HG03558 (cell line): ENCODE data around the gene LYL1.

ENCODE experiments used
- ATAC-seq: cut with Tn5 transposase; IDR thresholded peaks from one replicate; pipeline ENCODE4 v1.9.1; 2021; ENCODE audit warnings: moderate number of reproducible peaks; ENCODE audit not compliant: unreplicated experiment; ENCODE audit errors: extremely low read depth

Gene LYL1

GRCh38 chr19:13094771-13095392 is 7.8 kb downstream of the LYL1 start:
- ATAC-seq = no peak

GRCh38 chr19:13094106-13094504 is 8.6 kb downstream of the LYL1 start:
- ATAC-seq = no peak

DNA sequence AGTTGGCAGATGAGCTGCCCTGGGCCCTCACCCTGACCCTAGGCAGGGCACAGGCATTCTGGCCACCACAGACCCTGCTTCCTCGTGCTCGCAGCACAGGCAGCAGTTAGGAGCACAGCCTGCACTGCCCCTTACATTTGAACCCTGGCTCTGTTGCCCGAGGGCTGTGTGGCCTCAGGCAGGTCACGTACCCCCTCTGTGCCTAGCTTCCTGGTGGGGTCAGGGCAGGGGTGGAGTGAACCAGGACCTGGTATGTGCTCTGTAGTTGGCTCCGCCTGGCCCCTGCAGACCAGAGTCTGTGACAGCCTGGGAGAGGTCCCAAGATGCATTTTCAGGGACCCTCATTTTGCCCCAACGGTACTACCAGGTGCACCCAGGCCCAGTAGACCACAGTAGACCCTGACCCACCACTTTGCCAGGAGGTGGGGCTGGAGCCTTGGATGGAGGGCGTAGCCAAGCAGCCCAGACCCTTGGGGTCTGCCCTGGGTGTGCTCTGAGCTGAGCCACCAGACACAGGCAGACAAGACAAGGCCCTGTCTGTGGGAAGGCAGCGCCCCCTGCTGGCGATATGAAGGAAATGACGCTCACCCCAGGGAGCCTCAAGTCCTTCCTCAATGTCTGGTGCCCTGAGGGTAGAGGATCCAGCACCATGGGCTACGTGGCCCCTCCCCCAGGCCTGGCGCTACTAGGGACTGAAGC is 9.1 kb downstream of the LYL1 start:
- ATAC-seq = no peak

GRCh38 chr19:13092606-13093235 is 9.9 kb downstream of the LYL1 start:
- ATAC-seq = no peak

- ATAC-seq = no peak
Observed at GRCh38 chr19:13092158-13092543, 10.5 kb downstream of the LYL1 start.

DNA sequence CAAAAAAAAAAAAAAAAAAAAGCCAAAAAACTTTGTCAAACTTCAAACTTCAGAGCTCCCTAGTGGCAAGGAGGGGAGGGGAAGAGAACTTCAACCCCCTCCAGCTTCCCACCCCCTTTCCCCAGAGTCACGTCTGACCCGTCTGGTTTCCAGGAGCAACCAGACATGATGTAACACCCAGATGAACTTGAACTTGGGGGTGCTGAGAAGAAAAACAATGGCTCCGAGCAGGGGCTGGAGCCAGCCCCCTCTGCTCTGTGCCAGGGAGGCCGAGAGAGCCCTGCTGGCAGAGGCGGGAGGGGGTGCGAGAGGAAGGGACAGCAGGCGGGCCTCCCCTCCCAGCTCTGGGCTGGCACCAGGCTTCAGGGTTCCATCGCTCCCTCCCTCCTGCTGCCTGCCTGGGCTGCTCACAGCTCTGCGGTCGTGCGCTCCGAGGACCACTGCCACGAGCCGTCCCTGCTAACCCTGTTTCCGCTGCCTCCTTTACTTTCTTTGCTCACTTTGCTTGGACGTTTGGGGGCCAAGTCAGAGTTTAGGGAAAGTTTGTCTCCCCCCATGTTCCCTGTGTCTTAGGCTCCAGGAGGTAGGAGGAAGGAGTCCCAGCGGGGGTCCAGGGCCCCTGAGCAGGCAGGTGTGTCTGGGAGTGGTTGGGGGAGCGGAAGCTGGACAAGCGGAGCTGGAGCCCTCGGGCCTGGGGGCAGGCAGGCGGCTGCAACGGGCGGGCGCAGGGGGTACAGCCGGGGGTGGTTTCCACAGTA is 11.1 kb downstream of the LYL1 start:
- ATAC-seq = no peak

GRCh38 chr19:13090511-13091231 is 12.0 kb downstream of the LYL1 start:
- no peak for ATAC-seq

- ATAC-seq = no peak
Observed at GRCh38 chr19:13089857-13090507, 12.7 kb downstream of the LYL1 start.

- no peak for ATAC-seq
Observed at GRCh38 chr19:13089139-13089856, 13.4 kb downstream of the LYL1 start.

DNA sequence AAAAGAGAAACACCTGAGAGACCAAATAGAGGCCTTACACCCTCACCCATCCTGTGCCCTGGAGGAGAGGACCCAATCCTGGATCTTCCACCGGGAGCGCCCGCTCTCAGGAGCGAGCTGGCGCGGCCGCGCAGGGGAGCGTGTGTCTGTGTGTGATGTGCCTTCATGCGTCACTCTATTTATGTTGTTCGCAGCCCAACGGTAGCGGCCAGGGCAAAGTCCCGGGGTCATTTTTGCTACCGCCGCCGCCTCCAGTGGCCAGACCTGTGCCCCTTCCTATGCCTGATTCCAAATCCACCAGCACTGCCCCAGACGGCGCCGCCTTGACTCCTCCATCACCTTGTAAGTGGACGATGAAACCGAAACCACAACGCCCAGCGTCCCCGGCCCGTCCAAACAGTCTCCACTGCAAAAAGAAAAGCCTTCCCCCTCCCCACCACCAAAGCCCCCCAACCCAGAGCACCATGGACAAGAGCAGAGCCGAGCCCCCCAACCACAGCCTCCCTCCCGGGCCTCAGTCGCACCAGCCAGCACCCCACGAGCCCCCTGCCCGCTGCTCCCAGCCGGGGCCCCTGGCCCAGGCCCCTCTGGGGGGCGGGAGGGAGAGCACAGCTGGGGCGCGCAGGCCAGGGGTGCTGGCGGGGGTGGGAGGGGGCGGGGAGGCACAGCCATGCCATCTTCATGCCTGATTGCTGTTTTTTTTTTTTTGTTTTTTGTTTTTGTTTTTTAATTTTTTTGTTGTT is 14.7 kb downstream of the LYL1 start:
- no peak for ATAC-seq

DNA sequence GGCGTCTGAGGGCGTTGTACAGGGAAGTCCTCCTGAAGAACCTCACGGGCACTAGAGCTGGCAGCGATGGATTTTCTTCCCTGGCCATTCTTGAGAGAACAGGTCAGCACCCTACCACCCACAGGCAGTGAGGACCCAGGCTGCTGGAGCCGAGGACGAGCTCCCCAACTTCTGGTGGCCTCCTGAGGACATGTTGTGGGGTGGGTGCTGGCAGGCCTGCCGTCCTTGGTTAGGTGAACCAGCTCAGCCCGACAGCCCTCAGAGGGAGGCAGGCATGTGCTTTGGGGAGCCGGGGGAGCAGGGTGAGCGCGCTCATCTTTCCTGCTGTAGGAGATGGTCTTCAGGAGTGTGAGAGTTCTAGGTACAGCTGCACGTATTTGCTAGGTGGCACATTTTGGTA is 15.4 kb downstream of the LYL1 start:
- no peak for ATAC-seq

DNA sequence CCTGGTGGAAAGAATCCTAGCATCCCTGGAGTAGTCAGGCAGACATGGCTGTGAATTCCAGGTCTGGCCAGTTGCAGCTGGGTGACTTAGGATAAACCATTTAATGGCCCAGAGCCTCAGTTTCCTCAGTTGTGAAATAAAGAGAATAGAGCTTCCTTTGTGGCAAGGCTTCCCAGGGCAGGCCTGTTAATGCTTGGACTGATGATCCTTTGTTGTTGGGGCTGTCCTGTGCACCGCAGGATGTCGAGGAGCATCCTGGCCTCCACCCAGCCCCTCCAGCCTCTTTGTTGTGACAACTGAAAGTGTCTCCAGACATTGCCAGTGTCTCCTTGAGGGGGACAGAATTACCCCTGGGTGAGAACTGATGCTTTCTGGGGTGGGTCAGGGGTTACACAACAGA is 16.3 kb downstream of the LYL1 start:
- ATAC-seq = no peak

GRCh38 chr19:13085666-13086065 is 17.0 kb downstream of the LYL1 start:
- no peak for ATAC-seq

DNA sequence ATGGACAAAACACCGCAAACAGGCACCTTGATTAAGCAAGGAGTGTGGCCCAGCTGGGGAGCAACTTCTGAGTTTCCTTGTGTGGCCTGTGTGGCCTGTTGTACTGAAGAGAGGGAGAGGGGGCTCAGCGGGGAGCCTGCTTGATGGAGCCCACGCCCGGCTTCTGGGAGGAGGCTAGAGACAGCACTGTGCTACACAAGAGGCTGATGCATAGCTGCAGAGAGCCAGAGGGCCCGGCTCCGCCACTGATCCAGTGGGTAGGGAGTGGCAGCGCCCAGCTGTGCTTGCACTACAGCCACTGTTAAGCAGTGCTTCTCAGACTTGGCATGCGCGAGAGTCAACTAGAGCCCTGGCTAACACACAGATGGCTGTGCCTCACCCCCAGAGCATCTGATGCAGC is 19.0 kb downstream of the LYL1 start:
- no peak for ATAC-seq

DNA sequence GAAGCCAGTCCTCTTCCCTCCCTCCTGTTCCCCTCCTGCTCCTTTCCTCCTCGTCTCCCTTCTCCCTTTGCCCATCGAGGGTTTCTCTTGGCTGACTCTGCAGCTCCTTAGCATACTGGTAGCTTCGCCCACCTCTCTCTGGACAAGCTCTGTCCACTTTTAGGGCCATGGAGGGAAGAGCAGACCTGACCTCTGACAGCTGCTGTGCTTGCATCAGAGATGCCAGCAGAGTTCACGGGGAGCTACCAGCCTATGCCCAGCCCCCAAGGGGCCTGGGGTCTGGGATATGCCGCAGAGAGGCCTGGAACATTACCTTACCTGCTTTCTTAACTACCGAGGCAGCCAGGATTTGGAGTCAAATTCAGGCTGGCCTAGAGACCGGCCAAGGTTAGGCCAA is 19.7 kb downstream of the LYL1 start:
- no peak for ATAC-seq

- no peak for ATAC-seq
Observed at GRCh38 chr19:13082192-13083007, 20.3 kb downstream of the LYL1 start.

DNA sequence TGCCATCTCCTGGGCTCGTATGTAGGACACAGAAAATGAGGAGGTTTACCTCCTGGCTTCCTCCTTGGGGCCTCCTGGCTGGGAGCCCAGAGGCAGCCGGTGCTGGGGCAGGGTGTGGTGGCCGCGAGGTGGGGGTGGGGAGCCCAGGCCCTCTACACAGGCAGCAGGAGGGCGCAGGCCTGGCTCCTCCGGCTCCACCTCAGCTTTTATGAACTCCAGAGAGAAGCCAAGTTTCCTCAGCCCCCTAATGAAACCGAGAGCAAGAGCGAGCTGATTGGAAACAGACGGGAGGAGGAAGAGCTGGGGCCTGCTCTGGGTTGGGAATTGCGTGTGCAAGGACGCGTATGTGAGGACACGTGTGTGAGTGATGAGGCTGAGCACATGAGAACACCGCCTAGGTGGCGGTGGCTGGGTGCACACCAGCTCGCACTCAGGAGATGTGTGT is 23.1 kb downstream of the LYL1 start:
- no peak for ATAC-seq
